Activated gamma-delta T cell treated with Interleukin-2 at 50 U/mL for 16 hours (primary cell): ENCODE results near the gene FAXDC2.

Experiments used
- DNase-seq: peaks from one replicate; pipeline ENCODE4 v3.0.0-alpha.2; 2020

Gene FAXDC2, protein sequence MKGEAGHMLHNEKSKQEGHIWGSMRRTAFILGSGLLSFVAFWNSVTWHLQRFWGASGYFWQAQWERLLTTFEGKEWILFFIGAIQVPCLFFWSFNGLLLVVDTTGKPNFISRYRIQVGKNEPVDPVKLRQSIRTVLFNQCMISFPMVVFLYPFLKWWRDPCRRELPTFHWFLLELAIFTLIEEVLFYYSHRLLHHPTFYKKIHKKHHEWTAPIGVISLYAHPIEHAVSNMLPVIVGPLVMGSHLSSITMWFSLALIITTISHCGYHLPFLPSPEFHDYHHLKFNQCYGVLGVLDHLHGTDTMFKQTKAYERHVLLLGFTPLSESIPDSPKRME

GRCh38 chr5:154850255-154851062, at the start of gene FAXDC2:
FAXDC2 (minus strand) TSS chr5:154850603; CDS start chr5:154838178, 12,425 bp downstream.
- no peak for DNase-seq

DNA sequence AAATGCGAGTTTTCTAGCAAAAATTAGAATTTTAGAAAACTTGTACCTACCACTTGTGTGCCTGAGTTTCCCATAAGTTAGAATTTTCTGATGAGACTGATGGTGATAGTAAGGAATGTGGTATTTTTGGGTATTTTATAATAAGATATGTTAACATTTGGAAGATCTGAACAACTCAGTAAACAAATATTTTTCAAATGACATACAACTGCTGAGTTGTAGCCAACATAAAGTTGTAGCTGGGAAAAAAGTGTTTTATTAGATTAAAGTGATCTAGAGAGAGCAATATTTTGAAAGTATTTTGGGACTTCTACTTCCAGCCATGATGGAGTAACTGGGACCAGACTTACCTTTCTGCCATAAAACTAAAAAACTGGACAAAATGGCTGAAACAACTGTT, 49.7 kb upstream of the FAXDC2 start:
- no peak for DNase-seq

- DNase-seq: no peak
Measured at GRCh38 chr5:154899151-154899816, 48.9 kb upstream of the FAXDC2 start.

- no peak for DNase-seq
Measured at GRCh38 chr5:154898210-154898609, 47.8 kb upstream of the FAXDC2 start.

- DNase-seq: no peak
Measured at GRCh38 chr5:154896562-154897165, 46.3 kb upstream of the FAXDC2 start.

GRCh38 chr5:154895606-154896561, 45.5 kb upstream of the FAXDC2 start:
- no peak for DNase-seq

- DNase-seq: no peak
Measured at GRCh38 chr5:154893381-154893780, 43.0 kb upstream of the FAXDC2 start.

DNA sequence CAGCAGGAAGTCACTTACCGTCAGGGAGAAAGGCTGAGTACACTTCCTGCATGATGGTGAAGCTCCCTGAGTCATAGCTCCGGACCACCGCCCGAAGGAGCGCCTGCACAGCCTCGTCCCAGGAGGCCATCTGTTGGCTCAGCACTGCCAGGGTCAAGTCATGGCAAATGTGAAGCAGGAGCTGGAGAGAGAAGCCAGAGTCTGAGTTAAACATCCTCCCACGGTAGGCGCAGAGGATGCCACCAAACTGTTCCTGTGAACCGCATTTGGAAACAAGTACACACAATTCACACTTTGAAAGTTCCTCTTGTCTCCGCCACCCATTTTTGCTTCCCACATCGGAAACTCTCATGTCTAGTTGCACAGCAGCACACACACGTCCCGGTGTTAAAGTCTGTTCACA, 42.0 kb upstream of the FAXDC2 start:
- no peak for DNase-seq

GRCh38 chr5:154885439-154885838, 35.0 kb upstream of the FAXDC2 start:
- DNase-seq: no peak

GRCh38 chr5:154884424-154884823, 34.0 kb upstream of the FAXDC2 start:
- DNase-seq: no peak

GRCh38 chr5:154881986-154882385, 31.6 kb upstream of the FAXDC2 start:
- no peak for DNase-seq

DNA sequence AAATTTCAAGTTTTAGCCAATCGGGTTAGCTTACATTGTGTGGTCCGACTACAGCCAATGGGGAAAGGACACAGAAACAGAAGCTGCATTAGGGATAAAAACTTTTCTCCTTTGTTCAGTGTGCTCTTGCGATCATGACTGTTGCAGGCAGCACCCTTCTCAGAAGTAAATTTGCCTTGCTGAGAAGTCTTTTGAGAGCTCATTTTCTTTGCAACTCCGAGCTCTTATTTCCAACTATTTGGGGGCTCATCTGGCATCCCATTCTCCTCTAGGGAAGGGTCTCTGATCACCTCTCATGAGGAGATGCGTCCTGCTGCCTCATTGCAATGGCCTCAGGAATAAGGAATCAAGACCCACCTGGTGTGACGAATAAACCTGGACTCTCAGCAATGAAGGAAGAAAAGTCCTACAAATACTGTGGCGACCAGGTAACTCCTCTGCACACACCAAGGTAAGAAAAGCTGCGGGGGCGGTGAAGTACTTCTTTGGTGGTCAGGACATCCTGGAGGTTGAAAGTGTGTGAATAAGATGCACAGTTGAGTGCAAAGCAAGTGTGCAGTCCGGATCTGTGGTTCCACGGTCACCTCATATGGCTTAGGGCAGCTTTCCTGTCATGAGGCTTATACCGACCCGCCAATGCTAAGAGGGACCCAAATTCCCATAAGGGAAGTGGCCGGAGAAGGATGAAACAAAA, 28.4 kb upstream of the FAXDC2 start:
- DNase-seq: no peak

- DNase-seq: no peak
Measured at GRCh38 chr5:154873791-154874331, 23.5 kb upstream of the FAXDC2 start.

GRCh38 chr5:154871734-154872133, 21.3 kb upstream of the FAXDC2 start:
- no peak for DNase-seq

- no peak for DNase-seq
Measured at GRCh38 chr5:154868702-154869101, 18.3 kb upstream of the FAXDC2 start.

GRCh38 chr5:154866841-154867240, 16.4 kb upstream of the FAXDC2 start:
- DNase-seq: no peak

DNA sequence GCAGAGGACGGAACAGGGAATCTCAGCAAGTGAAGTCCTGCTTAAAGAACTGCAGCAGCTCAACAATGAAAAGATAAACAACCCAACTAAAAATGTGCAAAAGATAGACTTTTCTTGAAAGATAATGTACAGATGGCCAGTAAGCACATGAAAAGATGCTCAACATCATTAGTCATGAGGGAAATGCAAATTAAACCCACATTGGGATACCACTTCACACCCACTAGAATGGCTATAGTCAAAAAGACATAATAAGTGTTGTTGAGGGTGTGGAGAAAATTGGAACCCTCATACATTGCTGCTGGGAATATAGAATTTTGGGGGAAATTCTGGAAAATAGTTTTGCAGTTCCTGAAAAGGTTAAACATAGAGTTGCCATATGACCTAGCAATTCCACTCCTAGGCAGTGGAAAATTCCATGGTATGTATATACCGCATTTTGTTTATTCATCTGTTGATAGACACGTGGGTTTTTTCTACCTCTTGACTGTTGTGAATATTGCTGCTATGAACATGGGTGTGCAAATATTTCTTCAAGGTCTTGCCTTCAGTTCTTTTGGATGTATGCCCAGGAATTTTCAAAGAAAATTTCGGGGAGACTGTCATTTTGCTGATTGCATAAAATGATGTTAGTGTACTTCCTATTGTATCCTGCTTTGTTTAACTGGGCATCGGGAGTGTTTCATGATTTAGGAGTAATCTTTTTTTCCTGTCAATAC, 15.2 kb upstream of the FAXDC2 start:
- no peak for DNase-seq

DNA sequence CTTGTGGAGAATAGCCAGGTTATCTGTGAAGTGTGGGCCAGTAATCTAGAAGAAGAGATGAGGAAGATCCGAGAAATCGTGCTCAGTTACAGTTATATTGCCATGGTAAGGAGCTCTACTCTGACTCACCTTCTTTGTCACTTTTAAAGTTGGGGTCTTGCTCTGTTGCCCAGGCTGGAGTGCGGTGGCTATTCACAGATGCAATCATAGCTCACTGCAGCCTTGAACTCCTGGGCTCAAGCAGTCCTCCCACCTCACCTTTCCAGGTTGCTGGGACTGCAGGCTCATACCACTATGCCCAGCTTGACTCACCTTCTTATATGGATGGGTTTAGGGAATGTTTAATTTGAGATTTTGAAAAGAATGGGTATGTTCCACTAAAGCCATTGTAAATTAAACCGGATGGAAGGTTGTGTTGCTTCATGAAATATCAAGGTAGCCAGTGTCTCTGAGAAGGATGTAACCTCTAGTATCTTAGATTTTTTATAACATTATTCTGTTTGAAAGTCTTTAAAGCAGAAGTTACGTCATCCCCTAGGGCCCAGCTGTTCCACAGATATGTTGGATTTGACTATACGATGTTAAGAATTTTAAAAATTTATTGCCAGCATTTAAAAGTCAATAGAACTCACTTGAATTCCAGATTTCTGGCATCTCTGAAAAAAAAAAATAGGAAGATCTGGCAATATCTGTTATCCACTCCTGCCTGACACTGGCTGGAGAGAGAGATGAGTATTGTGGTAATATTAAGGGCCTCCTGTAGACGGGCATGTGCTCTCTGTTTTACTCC, 13.1 kb upstream of the FAXDC2 start:
- no peak for DNase-seq

DNA sequence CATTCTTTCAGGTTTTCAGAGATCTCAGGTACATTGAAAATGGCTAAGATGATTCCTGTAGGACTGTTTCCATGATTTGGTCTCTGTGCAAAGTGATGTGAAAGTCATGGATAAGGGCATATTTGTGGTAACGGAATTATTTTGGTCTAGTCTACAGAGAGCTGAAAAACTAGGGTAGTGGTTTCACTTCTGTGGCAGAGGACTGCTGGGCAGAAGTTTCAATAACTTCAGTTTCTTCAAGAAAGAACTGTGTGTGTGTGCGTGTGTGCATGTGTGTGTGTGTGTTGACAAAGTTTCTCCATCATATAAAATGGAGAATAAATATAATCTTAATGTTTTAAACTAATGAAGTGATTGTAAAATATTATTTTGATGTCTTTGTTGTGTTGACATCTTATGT, 12.4 kb upstream of the FAXDC2 start:
- DNase-seq: no peak

GRCh38 chr5:154861946-154862345, 11.5 kb upstream of the FAXDC2 start:
- no peak for DNase-seq
